HL-60/S4 treated with retinoic acid at 250 ng/mL for 4 days and 3 days (cell line): ENCODE data around the gene ZNF700.
"Not testable (repeated sequence)": the region's sequence is repeated elsewhere in the genome, so short reads cannot be mapped to it uniquely, and the experiment has no call there.

Source experiments
- in situ Hi-C: fragments of 300-500 bp; cut with MboI; formaldehyde crosslinking; loops from 2 replicates; pipeline ENCODE4 v1.7.0; 2022; ENCODE audit warnings: low sequenced_read_pairs

Gene ZNF700

GRCh38 chr19:11924886-11925650 lies at the start of gene ZNF700:
Gene ZNF700 (plus strand): TSS chr19:11925107. CDS start chr19:11925211, 104 bp downstream.
- in situ Hi-C loops: no loop called here

- in situ Hi-C loops: not testable (repeated sequence)
Measured at GRCh38 chr19:11879687-11880266, 45.1 kb upstream of the ZNF700 start.

GRCh38 chr19:11880598-11880997 lies 44.3 kb upstream of the ZNF700 start:
- in situ Hi-C loops: no loop called here

- in situ Hi-C loops: no loop called here
Measured at GRCh38 chr19:11881151-11881800, 43.6 kb upstream of the ZNF700 start.

- in situ Hi-C loops: no loop called here
Measured at GRCh38 chr19:11882606-11883005, 42.3 kb upstream of the ZNF700 start.

GRCh38 chr19:11887234-11887610 lies 37.7 kb upstream of the ZNF700 start:
- in situ Hi-C loops: no loop called here

- in situ Hi-C loops: no loop called here
Measured at GRCh38 chr19:11887611-11888531, 37.0 kb upstream of the ZNF700 start, which contains the start of gene ZNF69. Gene ZNF69 (plus strand): TSS chr19:11887782. CDS start chr19:11887924, 142 bp downstream.

- in situ Hi-C loops: not testable (repeated sequence)
Measured at GRCh38 chr19:11889901-11890300, 35.0 kb upstream of the ZNF700 start.

GRCh38 chr19:11890634-11891033 lies 34.3 kb upstream of the ZNF700 start:
- in situ Hi-C loops: no loop called here

- in situ Hi-C loops: no loop called here
Measured at GRCh38 chr19:11894851-11895250, 30.1 kb upstream of the ZNF700 start.

- in situ Hi-C loops: no loop called here
Measured at GRCh38 chr19:11902228-11902627, 22.7 kb upstream of the ZNF700 start.

GRCh38 chr19:11905928-11906327 lies 19.0 kb upstream of the ZNF700 start:
- in situ Hi-C loops: no loop called here

- in situ Hi-C loops: not testable (repeated sequence)
Measured at GRCh38 chr19:11911937-11912336, 13.0 kb upstream of the ZNF700 start.

- in situ Hi-C loops: not testable (repeated sequence)
Measured at GRCh38 chr19:11914417-11915051, 10.4 kb upstream of the ZNF700 start.

GRCh38 chr19:11921852-11922495 lies 2.9 kb upstream of the ZNF700 start:
- in situ Hi-C loops: no loop called here

GRCh38 chr19:11925651-11926187 lies 812 bp downstream of the ZNF700 start:
- in situ Hi-C loops: not testable (repeated sequence)

GRCh38 chr19:11927227-11927626 lies 2.3 kb downstream of the ZNF700 start:
- in situ Hi-C loops: no loop called here

GRCh38 chr19:11931051-11931450 lies 6.1 kb downstream of the ZNF700 start:
- in situ Hi-C loops: no loop called here

GRCh38 chr19:11931513-11931912 lies 6.6 kb downstream of the ZNF700 start:
- in situ Hi-C loops: no loop called here

GRCh38 chr19:11935829-11936228 lies 10.9 kb downstream of the ZNF700 start:
- in situ Hi-C loops: not testable (repeated sequence)
